ENCODE data around the gene TWNK.

The TWNK gene

DNA sequence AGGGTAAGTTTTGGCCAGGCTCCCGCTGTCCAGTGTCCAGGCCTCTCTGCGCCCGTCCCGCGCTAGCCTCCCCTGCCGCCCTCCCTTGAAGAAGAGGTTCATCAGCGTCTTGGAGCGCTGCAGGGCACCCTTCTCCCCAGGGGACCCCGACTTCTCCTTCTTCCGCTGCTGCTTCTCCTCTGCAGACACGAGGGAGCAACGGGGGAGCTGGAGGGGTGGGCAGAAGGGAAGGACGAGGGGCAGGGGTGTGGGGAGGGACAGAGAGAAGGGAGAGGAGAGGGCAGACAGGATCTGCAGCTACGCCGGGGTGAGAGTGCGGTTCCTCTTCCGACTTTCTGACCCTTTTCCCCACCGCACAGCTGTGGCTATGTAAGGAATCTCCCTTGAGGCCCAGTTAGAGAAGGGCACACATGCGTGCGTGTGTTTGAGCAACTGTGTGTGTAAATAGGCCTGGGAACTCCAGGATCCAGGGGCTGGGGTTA is 30.8 kb downstream of the TWNK start:
- no peaks in the 10 kb centered on the region for H3K36me3 ChIP-seq (ENCODE audit: control insufficient read depth, low read depth, low read length)
- H3K9ac ChIP-seq (ENCODE audit: low read length) = no peak overlapping the region
- H3K4me1 ChIP-seq (ENCODE audit: control insufficient read depth, low read depth, low read length) = peaks cover 3% of the 10 kb centered on the region
- H3K4me3 ChIP-seq (ENCODE audit: low read length) = peak overlapping the region; percentile 37
- H3K27me3 ChIP-seq (ENCODE audit: control insufficient read depth, insufficient read depth, low read length) = peaks cover 55% of the 10 kb centered on the region
- no peaks in the 10 kb centered on the region for H3K9me3 ChIP-seq (ENCODE audit: control insufficient read depth, low read depth, low read length)
- no peak overlapping the region for H3K27ac ChIP-seq (ENCODE audit: low read length)

DNA sequence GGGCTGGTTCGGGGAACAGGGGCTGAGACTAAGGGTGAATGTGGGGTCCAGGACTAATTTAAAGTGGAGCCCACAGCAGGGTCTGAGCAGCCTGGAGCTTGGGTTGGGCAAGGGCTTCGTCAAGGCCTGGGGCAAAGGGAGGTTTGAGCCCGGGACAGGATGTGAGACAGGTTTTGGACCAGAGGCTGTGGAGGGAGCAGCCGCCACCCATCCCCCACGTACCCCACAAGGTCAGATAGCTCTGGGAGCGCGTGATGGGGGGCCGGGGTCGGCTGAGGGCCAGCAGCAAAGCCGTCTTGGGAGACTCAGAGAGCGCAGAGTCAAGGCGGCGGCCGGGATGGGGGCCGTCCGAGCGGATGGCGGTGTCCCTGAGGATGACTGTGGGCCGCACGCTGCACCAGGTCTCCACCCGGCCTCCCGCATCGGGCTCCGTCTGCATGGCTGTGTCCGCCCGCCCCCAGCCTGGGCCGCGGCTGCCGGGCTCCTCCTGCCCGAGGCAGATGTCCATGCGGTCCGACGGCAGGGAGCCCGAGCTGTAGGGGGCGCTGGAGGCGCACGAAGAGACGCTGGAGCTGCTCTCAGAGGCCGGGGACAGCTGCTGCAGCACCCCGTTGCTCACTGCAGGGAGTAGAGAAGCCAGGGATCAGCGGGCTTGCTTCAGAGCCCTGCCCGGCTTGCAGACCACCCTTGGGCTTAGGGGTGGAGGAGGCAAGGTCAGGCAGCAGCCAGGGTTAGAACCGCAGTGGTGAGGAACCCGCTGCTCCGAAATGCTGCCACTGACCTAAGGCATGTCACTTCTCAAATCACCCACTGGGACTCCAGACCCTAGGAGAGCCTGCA is 31.5 kb downstream of the TWNK start:
- peak overlapping the region; percentile 37 for H3K4me3 ChIP-seq (ENCODE audit: low read length)
- no peaks in the 10 kb centered on the region for H3K9me3 ChIP-seq (ENCODE audit: control insufficient read depth, low read depth, low read length)
- H3K36me3 ChIP-seq (ENCODE audit: control insufficient read depth, low read depth, low read length) = no peaks in the 10 kb centered on the region
- H3K27ac ChIP-seq (ENCODE audit: low read length) = no peak overlapping the region
- peaks cover 3% of the 10 kb centered on the region for H3K4me1 ChIP-seq (ENCODE audit: control insufficient read depth, low read depth, low read length)
- H3K27me3 ChIP-seq (ENCODE audit: control insufficient read depth, insufficient read depth, low read length) = peaks cover 55% of the 10 kb centered on the region
- no peak overlapping the region for H3K9ac ChIP-seq (ENCODE audit: low read length)

DNA sequence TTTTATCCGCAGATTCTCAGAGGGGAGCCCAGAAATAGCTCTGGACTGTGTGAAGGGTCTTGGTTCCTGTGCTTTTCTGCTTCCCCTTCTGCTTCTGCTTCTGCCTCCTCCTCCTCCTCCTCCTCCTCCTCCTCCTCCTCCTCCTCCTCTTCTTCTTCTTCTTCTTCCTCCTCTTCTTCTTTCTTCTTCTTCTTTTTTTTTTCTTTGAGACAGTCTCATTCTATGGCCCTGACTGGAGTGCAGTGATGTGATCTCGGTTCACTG is 32.0 kb downstream of the TWNK start:
- H3K4me3 ChIP-seq (ENCODE audit: low read length) = no peak overlapping the region
- peaks cover 54% of the 10 kb centered on the region for H3K27me3 ChIP-seq (ENCODE audit: control insufficient read depth, insufficient read depth, low read length)
- no peak overlapping the region for H3K9ac ChIP-seq (ENCODE audit: low read length)
- H3K9me3 ChIP-seq (ENCODE audit: control insufficient read depth, low read depth, low read length) = no peaks in the 10 kb centered on the region
- no peaks in the 10 kb centered on the region for H3K36me3 ChIP-seq (ENCODE audit: control insufficient read depth, low read depth, low read length)
- peaks cover 3% of the 10 kb centered on the region for H3K4me1 ChIP-seq (ENCODE audit: control insufficient read depth, low read depth, low read length)
- no peak overlapping the region for H3K27ac ChIP-seq (ENCODE audit: low read length)

DNA sequence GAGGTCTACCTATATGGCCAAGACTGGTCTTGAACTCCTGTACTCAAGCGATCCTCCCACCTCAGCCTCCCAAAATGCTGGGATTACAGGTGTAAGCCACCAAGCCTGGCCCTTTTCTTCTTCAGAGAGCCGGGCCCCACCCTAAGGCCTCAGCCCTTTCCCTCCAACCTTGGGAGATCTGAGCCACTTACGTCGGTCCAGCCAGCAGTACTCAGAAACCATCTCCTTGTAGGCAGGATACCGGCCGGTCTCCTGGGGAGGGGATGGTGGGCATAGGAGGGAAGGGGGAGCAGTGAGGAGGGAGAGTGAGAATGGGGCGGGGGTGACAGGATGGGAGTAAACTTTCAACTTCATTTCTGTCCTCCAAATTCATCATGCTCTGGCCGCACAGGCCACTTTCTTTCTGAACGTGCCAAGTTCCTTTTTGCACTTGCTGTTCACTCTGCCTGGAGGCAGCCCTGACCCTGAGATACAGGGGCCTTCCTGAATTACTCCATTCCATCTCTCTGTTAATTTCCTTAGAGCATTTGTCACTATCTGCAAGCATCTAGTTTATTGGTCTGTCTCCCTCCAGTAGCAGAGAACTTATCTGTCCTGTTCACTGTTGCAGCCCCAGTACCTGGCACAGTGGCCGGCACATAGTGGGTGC is 33.2 kb downstream of the TWNK start:
- Histone ChIP-seq H3K27ac (ENCODE audit: low read length) (no peak overlapping the region), H3K9ac (ENCODE audit: low read length) (no peak overlapping the region), H3K4me3 (ENCODE audit: low read length) (no peak overlapping the region), H3K9me3 (ENCODE audit: control insufficient read depth, low read depth, low read length) (no peaks in the 10 kb centered on the region), H3K4me1 (ENCODE audit: control insufficient read depth, low read depth, low read length) (peaks cover 3% of the 10 kb centered on the region), H3K27me3 (ENCODE audit: control insufficient read depth, insufficient read depth, low read length) (peaks cover 45% of the 10 kb centered on the region), H3K36me3 (ENCODE audit: control insufficient read depth, low read depth, low read length) (no peaks in the 10 kb centered on the region)

DNA sequence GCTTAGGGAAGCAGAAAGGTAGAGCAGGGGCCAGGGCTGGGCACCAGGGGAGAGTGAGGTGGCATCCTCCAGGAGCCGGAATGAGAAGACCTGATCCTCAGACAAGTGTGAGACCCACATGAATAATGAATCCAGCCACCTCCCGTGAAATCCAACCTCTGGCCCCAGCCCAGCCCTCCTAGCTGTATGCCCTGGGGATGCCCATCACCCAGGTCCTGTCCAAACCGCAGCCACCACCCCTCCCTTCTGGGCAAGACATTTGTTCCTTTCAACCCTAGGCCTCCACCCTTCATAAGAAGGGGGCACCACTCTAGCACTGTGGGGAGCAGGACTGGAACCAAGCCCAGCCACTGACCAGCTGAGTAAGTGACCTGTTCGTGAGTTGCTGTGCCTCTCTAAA is 33.9 kb downstream of the TWNK start:
- Histone ChIP-seq H3K4me1 (ENCODE audit: control insufficient read depth, low read depth, low read length) (peaks cover 3% of the 10 kb centered on the region), H3K9me3 (ENCODE audit: control insufficient read depth, low read depth, low read length) (no peaks in the 10 kb centered on the region), H3K36me3 (ENCODE audit: control insufficient read depth, low read depth, low read length) (no peaks in the 10 kb centered on the region), H3K9ac (ENCODE audit: low read length) (no peak overlapping the region), H3K27ac (ENCODE audit: low read length) (no peak overlapping the region), H3K27me3 (ENCODE audit: control insufficient read depth, insufficient read depth, low read length) (peaks cover 45% of the 10 kb centered on the region), H3K4me3 (ENCODE audit: low read length) (no peak overlapping the region)

DNA sequence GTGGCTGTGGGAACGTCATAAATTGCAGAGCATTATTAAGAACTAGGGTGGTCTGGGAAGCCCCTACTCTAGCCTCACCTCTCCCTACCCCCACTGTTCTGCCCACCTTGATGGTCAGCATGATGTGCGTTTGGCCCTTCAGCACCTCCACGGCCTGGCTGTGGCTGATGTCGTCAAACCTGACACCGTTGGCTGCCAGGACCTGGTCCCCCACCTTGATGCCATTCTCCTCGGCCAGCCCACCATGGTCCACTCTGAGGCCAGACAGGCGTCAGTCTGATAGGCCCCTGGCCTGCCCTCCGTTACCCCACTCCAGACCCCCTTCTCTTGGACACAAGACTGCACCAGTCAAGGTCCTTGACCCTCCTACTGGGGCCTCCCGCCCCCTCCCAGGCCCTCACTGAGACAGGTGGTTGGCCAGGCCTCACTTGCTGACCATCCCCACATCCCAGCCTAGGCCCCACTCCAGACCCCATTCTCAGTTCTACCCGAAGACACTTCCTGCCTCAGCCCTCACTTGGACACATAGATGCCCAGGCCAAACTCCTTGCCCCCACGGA is 34.4 kb downstream of the TWNK start:
- H3K27ac ChIP-seq (ENCODE audit: low read length) = no peak overlapping the region
- no peaks in the 10 kb centered on the region for H3K36me3 ChIP-seq (ENCODE audit: control insufficient read depth, low read depth, low read length)
- peaks cover 41% of the 10 kb centered on the region for H3K27me3 ChIP-seq (ENCODE audit: control insufficient read depth, insufficient read depth, low read length)
- peaks cover 3% of the 10 kb centered on the region for H3K4me1 ChIP-seq (ENCODE audit: control insufficient read depth, low read depth, low read length)
- H3K9me3 ChIP-seq (ENCODE audit: control insufficient read depth, low read depth, low read length) = no peaks in the 10 kb centered on the region
- H3K4me3 ChIP-seq (ENCODE audit: low read length) = no peak overlapping the region
- H3K9ac ChIP-seq (ENCODE audit: low read length) = no peak overlapping the region

DNA sequence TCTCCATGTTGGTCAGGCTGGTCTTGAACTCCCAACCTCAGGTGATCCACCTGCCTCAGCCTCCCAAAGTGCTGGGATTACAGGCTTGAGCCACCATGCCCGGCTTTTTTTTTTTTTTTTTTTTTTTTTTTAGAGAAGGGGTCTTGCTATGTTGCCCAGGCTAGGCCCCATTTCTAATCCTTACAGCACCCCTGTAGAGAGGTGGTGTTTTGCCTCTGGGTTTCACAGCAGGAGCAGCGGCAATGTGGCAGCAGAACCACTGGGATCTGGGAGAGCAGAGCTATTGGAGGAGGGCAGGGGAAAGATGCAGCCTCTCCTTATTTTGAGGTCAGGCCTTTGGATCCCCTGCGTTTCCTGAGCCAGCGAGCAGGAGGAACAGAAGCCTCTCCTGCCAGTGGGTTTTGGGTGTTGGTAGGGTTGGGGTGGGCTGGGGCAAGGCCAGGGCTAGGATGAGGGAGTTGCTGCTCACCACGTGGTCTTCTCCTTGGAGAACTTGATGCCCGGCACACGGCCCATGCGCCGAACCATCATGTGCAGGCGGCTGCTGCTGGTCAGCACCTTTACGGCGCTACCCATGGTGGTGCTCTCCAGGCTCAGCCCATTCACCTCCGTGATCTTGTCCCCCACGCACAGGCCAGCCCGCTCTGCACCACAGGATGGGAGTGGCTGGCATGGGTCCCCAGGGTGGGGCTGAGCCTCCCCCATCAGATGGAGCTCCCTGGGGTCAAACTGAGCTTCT is 35.8 kb downstream of the TWNK start:
- no peak overlapping the region for H3K4me3 ChIP-seq (ENCODE audit: low read length)
- peaks cover 27% of the 10 kb centered on the region for H3K27me3 ChIP-seq (ENCODE audit: control insufficient read depth, insufficient read depth, low read length)
- H3K9me3 ChIP-seq (ENCODE audit: control insufficient read depth, low read depth, low read length) = no peaks in the 10 kb centered on the region
- H3K4me1 ChIP-seq (ENCODE audit: control insufficient read depth, low read depth, low read length) = peaks cover 3% of the 10 kb centered on the region
- H3K27ac ChIP-seq (ENCODE audit: low read length) = no peak overlapping the region
- H3K36me3 ChIP-seq (ENCODE audit: control insufficient read depth, low read depth, low read length) = no peaks in the 10 kb centered on the region
- no peak overlapping the region for H3K9ac ChIP-seq (ENCODE audit: low read length)

DNA sequence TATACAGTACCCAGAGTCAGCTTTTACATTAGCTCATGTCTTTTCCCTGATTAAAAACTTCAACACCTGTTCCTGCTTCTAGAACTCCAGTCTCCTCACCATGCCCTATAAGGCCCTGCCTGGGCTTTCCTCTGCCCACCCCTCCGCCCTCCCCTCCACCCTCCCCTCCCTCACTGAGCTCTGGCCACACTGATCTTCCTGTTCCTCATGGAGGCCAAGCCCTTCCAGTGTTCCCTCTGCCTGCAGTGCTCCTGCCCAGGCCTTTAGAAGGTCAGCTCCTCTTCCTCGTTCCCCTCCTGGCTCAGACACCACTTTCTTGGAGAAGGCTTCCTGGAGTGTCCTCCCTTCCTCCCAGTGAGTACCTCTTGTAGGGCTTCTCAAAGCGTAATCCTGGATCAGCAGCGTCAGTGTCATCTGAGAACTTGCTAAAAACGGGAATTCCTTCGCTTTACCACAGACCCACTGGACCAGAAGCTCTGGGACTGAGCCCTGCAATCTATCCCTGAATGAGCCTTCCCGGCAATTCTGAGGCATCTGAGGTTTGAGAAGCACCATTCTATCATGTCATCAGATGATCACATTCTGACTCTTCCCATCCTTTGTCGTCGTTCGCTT is 39.9 kb downstream of the TWNK start:
- no peak overlapping the region for H3K9ac ChIP-seq (ENCODE audit: low read length)
- H3K9me3 ChIP-seq (ENCODE audit: control insufficient read depth, low read depth, low read length) = no peaks in the 10 kb centered on the region
- peaks cover 24% of the 10 kb centered on the region for H3K27me3 ChIP-seq (ENCODE audit: control insufficient read depth, insufficient read depth, low read length)
- no peak overlapping the region for H3K27ac ChIP-seq (ENCODE audit: low read length)
- H3K4me3 ChIP-seq (ENCODE audit: low read length) = no peak overlapping the region
- H3K4me1 ChIP-seq (ENCODE audit: control insufficient read depth, low read depth, low read length) = peaks cover 18% of the 10 kb centered on the region
- H3K36me3 ChIP-seq (ENCODE audit: control insufficient read depth, low read depth, low read length) = no peaks in the 10 kb centered on the region

DNA sequence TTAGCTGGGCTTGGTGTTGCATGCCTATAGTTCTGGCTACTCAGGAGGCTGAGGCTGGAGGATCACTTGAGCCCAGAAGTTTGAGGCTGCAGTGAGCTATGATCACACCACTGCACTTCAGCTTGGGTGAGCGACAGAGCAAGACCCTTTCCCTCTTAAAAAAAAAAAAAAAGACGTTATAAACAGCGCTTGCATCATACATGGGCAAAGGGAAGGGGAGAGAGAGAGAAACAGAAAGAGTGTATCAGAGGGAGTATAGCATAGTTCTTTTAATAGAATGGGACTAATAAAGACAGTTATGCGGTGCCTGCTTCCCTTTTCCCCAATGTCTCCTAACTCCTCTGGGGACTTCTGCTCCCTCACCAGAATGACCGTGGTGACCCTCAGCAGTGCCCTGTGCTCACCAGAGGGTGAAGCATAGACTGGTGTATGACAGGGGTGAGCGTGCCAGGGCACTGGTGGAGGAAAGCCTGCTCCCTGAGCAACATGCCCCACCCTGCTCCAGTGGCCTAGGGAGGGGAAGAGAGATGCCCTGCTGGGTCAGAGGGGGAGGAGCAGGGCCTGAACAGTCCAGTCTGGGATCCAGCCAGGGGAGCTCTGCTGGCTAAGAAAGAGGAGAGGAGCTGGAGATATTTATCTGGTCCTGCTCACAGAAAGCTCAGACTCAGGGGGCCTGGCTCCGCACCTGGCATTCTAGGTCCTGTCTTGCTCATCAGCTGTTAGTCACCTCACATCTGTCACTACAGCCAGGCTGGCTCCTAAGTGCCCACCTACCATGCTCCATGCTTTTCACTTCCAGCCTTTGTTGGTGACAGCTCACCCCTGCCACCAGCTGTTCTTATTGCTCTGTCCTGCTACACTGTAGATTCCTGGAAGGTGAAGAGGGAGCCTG is 41.3 kb downstream of the TWNK start:
- H3K9me3 ChIP-seq (ENCODE audit: control insufficient read depth, low read depth, low read length) = no peaks in the 10 kb centered on the region
- H3K36me3 ChIP-seq (ENCODE audit: control insufficient read depth, low read depth, low read length) = no peaks in the 10 kb centered on the region
- H3K4me1 ChIP-seq (ENCODE audit: control insufficient read depth, low read depth, low read length) = peaks cover 22% of the 10 kb centered on the region
- H3K4me3 ChIP-seq (ENCODE audit: low read length) = no peak overlapping the region
- H3K27ac ChIP-seq (ENCODE audit: low read length) = no peak overlapping the region
- H3K27me3 ChIP-seq (ENCODE audit: control insufficient read depth, insufficient read depth, low read length) = peaks cover 39% of the 10 kb centered on the region
- no peak overlapping the region for H3K9ac ChIP-seq (ENCODE audit: low read length)

DNA sequence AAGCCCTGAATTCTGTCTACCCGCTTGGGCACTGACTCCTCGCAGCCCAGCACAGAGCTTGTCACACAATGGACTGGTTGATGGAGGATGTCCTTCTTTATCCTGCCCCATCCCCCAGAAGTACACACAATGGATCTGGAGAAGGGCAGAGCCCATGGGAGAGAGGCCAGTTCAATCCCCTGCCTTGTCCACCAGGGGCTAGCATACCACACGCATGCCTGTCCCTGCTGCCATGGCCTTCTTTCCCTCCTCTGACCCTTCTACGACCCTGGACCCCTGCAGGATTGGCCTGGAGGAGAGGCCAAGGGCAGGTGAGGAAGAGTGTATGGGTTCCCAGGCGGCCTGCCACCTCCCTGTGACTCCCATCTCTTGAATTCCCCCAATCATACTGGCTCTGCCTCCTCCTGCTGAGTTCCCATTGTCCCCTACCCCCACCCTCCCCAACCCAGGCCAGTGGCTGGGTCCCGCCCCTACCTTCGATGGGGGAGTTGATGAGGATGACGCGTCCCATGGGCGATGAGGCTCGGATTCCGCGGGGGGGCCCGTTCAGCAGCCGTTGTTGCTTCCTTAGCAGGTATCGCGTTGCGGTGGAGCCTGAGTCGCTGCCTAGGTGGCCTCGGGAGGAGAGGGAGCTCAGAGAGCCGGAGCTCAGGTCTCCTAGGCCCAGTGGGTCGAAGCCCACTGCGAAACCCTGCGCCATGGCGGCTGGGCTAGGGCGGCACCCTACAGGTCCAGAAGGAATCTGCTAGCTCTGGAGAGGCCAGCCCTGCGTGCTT is 42.4 kb downstream of the TWNK start:
- Histone ChIP-seq H3K9me3 (ENCODE audit: control insufficient read depth, low read depth, low read length) (no peaks in the 10 kb centered on the region), H3K4me3 (ENCODE audit: low read length) (no peak overlapping the region), H3K27me3 (ENCODE audit: control insufficient read depth, insufficient read depth, low read length) (peaks cover 49% of the 10 kb centered on the region), H3K27ac (ENCODE audit: low read length) (no peak overlapping the region), H3K4me1 (ENCODE audit: control insufficient read depth, low read depth, low read length) (peaks cover 22% of the 10 kb centered on the region), H3K9ac (ENCODE audit: low read length) (no peak overlapping the region), H3K36me3 (ENCODE audit: control insufficient read depth, low read depth, low read length) (no peaks in the 10 kb centered on the region)
